Endothelial cell of umbilical vein (primary cell): ENCODE measurements around the gene ZNF101. TPM values are rescaled to one million over a fixed set of nuclear protein-coding genes. Genes with fewer than 3 reads are reported as not detected.
A peak's percentile ranks its signal among the peaks of the same experiment; 100 is the strongest.

ENCODE experiments used
- BruUV-seq: library from RNA; stranded (reverse); fragments of 400-500 nt; replicated peaks from 2 replicates; lab custom pipeline; 2021; lab: Mats Ljungman, UMichigan
- CTCF ChIA-PET: fragments of 300-600, 350-600 bp; sonication (Branson Sonifier 250); formaldehyde crosslinking; loops from one replicate; lab custom pipeline; 2021; ENCODE audit warnings: antibody characterized with exemption, inconsistent platforms; lab: Charles Lee
- POLR2A ChIA-PET: fragments of 300-600, 350-600 bp; sonication (Branson Sonifier 250); formaldehyde crosslinking; loops from one replicate; lab custom pipeline; 2021; ENCODE audit warnings: antibody characterized with exemption, inconsistent platforms; lab: Charles Lee
- DNase-seq: peaks from one replicate; pipeline ENCODE4 v3.0.0-alpha.2; 2011; ENCODE audit warnings: low read depth, low spot score
- FAIRE-seq: peaks from 2 replicates; lab custom pipeline; 2011; peaks lifted over from hg19 to GRCh38; lab: Jason Lieb, UNC
- H2AFZ ChIP-seq: 2 replicates; pipeline ENCODE4 v1.6.0; 2012; ENCODE audit warnings: low read depth, low read length, control low read depth, inconsistent platforms
- H3K27ac ChIP-seq: 2 replicates; pipeline ENCODE4 v1.5.1; 2011; ENCODE audit warnings: low read depth, mild to moderate bottlenecking, control low read depth, low read length, moderate library complexity; ENCODE audit not compliant: insufficient read depth
- H3K27me3 ChIP-seq, 2 experiments: 2 replicates each; pipeline versions ENCODE4 v1.6.0 to v1.6.1; 2011; ENCODE audit warnings: low read length in 2 of 2, mixed read lengths in 1 of 2; ENCODE audit not compliant: control insufficient read depth in 2 of 2, insufficient read depth in 2 of 2
- H3K36me3 ChIP-seq, 2 experiments: 2 replicates in 1 of 2; 3 replicates in 1 of 2; pipeline ENCODE4 v1.5.1; 2011; ENCODE audit warnings: low read length in 2 of 2, mild to moderate bottlenecking in 1 of 2, moderate library complexity in 1 of 2; ENCODE audit not compliant: control insufficient read depth in 2 of 2, insufficient read depth in 2 of 2; ENCODE audit errors: extremely low read depth in 1 of 2
- H3K4me1 ChIP-seq: 3 replicates; pipeline ENCODE4 v1.5.1; 2011; ENCODE audit warnings: mild to moderate bottlenecking, low read length; ENCODE audit not compliant: control insufficient read depth, insufficient read depth; ENCODE audit errors: extremely low read depth
- H3K4me2 ChIP-seq: 2 replicates; pipeline ENCODE4 v1.6.1; 2011; ENCODE audit warnings: low read length, control low read depth, mixed read lengths; ENCODE audit not compliant: insufficient read depth
- H3K4me3 ChIP-seq, 3 experiments: fragments of 200-600 bp in 1 of 3; sonication (generic), shearing (Covaris generic) in 1 of 3; replicated peaks in 1 of 3; 2 replicates each; pipeline ENCODE4 v1.5.1; 2011 to 2016; ENCODE audit warnings: control low read depth in 3 of 3, low read length in 3 of 3, mild to moderate bottlenecking in 2 of 3, inconsistent platforms in 1 of 3, low read depth in 1 of 3, moderate library complexity in 1 of 3; ENCODE audit not compliant: insufficient read depth in 1 of 3
- H3K79me2 ChIP-seq: 2 replicates; pipeline ENCODE4 v1.6.0; 2012; ENCODE audit warnings: low read length, inconsistent platforms; ENCODE audit not compliant: control insufficient read depth, insufficient read depth
- H3K9ac ChIP-seq: replicated peaks from 2 replicates; pipeline ENCODE3; 2011; ENCODE audit warnings: low read length, control low read depth; ENCODE audit not compliant: insufficient read depth; ENCODE audit errors: extremely low read depth
- H3K9me1 ChIP-seq: replicated peaks from 3 replicates; pipeline ENCODE4 v1.6.0; 2011; ENCODE audit warnings: mild to moderate bottlenecking, low read length; ENCODE audit not compliant: control insufficient read depth, insufficient read depth; ENCODE audit errors: extremely low read depth
- H3K9me3 ChIP-seq: replicated peaks from 2 replicates; pipeline ENCODE4 v1.5.1; 2012; ENCODE audit warnings: low read length, inconsistent platforms; ENCODE audit not compliant: control insufficient read depth, insufficient read depth
- H4K20me1 ChIP-seq: replicated peaks from 2 replicates; pipeline ENCODE3; 2011; ENCODE audit warnings: mild to moderate bottlenecking, low read length; ENCODE audit not compliant: control insufficient read depth, insufficient read depth; ENCODE audit errors: extremely low read depth
- CTCF ChIP-seq, 2 donors: IDR thresholded peaks; 1 replicate in 1 of 2; 2 replicates in 1 of 2; pipeline ENCODE4 v1.5.1; 2011; ENCODE audit warnings: low read length in 2 of 2, mild to moderate bottlenecking in 2 of 2, moderate library complexity in 2 of 2, control low read depth in 1 of 2, inconsistent platforms in 1 of 2, low read depth in 1 of 2; ENCODE audit not compliant: insufficient read depth in 1 of 2; ENCODE audit errors: extremely low read depth in 1 of 2
- EZH2 ChIP-seq: IDR thresholded peaks from 2 replicates; pipeline ENCODE4 v1.6.1; 2012; ENCODE audit warnings: borderline replicate concordance, low read depth, mild to moderate bottlenecking, moderate library complexity, low read length, inconsistent platforms; ENCODE audit not compliant: severe bottlenecking
- FOS ChIP-seq: IDR thresholded peaks from 2 replicates; pipeline ENCODE4 v1.6.1; 2011; ENCODE audit warnings: mild to moderate bottlenecking, low read length, moderate library complexity, borderline replicate concordance; ENCODE audit not compliant: insufficient read depth
- GATA2 ChIP-seq: IDR thresholded peaks from 2 replicates; pipeline ENCODE4 v1.7.0; 2011; ENCODE audit warnings: low read depth, mild to moderate bottlenecking, moderate library complexity, mixed read lengths, low read length; ENCODE audit not compliant: insufficient read length, insufficient read depth
- JUN ChIP-seq: IDR thresholded peaks from 2 replicates; pipeline ENCODE4 v1.6.1; 2011; ENCODE audit warnings: borderline replicate concordance, low read depth; ENCODE audit not compliant: insufficient read length, insufficient read depth
- MYC ChIP-seq: IDR thresholded peaks from one replicate; pipeline ENCODE4 v1.6.1; 2011; ENCODE audit warnings: mild to moderate bottlenecking, low read depth, low read length
- POLR2A ChIP-seq: IDR thresholded peaks from 2 replicates; pipeline ENCODE4 v1.6.1; 2012; ENCODE audit warnings: low read depth, mild to moderate bottlenecking, control low read depth, low read length
- POLR2AphosphoS5 ChIP-seq: IDR thresholded peaks from 2 replicates; pipeline ENCODE4 v1.6.1; 2012; ENCODE audit warnings: low read depth, mild to moderate bottlenecking, control low read depth, low read length, moderate library complexity; ENCODE audit not compliant: insufficient read depth
- dilution Hi-C: fragments of 300-500 bp; cut with MboI; formaldehyde crosslinking; loops from one replicate; pipeline ENCODE4 v1.15.0; 2019; ENCODE audit warnings: low sequenced_read_pairs; ENCODE audit not compliant: extremely low pct_ligation_motif_present
- intact Hi-C: fragments of 100-400 bp; cut with micrococcal nuclease; formaldehyde crosslinking; loops from one replicate; pipeline ENCODE4 v1.10.0; 2022
- polyA plus RNA-seq, 4 experiments: library from polyadenylated mRNA; depleted of rRNA in 3 of 4; stranded (reverse) in 3 of 4; unstranded in 1 of 4; fragments of >200 nt; gene quantifications; 2 replicates each; pipeline versions ENCODE4 v1.2.1 to v1.2.3, GENCODE V29; 2011 to 2012; ENCODE audit warnings: missing spikeins in 1 of 4
- total RNA-seq: library from RNA; stranded (reverse); gene quantifications from 2 replicates; pipeline ENCODE4 v1.2.3, GENCODE V29; 2021
- TF ChIP-seq, protein P1 (sequence below): IDR thresholded peaks from 2 replicates; pipeline ENCODE4 v1.6.1; 2011; ENCODE audit not compliant: insufficient read depth, insufficient read length

ZNF101 gene
- total and polyA plus RNA-seq, 2 donors (not counting 3 experiments of a cell fraction or from before 2014, with no cell fraction given), result 2.8 to 12.8 TPM

DNA sequence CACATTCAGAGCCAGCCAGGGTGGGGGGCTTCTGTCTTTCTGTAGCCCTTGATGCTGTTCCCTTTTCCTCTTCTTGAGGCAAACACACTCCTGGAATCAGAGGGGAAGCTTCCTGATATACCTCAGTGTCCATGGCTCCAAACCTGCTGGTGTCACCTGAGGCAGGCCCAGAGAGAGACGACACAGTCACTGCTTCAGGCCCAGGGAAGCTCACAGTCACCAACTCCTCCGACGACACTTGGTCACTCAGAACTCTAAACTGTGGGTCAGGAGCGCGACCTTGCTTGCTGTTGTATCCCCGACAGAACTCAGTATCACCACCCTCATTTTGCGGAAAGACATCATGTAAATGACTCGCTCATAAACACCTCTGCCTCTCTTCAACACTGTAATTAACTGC, 6.3 kb upstream of the ZNF101 start:
- Histone ChIP-seq H3K4me1 (peaks cover 3% of the 10 kb centered on the region), H3K4me3 (peak overlapping the region in 1 of 3 experiments; percentile 57), H3K9me1 (no peaks in the 10 kb centered on the region), H3K27ac (no peak overlapping the region), H3K27me3 (no peaks in the 10 kb centered on the region), H3K36me3 (peaks cover 5 to 15% of the 10 kb centered on the region in 2 experiments), H4K20me1 (no peaks in the 10 kb centered on the region), H3K9ac (no peak overlapping the region), H3K9me3 (no peaks in the 10 kb centered on the region), H2AFZ (no peak overlapping the region), H3K4me2 (peak overlapping the region; percentile 76), H3K79me2 (peaks cover 22% of the 10 kb centered on the region)
- BruUV-seq, result no TSS peak
- dilution Hi-C loops, result no loop called here
- no peak for TF ChIP-seq CTCF (IDR thresholded peaks at IDR 0.05; ENCODE audit: extremely low read depth in 1 of 2, insufficient read depth in 1 of 2, low read depth in 1 of 2, low read length in 2 of 2)
- TF ChIP-seq FOS, result no peak
- TF ChIP-seq EZH2, result no peak
- TF ChIP-seq MYC, result no peak
- no peak for TF ChIP-seq POLR2AphosphoS5
- TF ChIP-seq, protein P1, sequence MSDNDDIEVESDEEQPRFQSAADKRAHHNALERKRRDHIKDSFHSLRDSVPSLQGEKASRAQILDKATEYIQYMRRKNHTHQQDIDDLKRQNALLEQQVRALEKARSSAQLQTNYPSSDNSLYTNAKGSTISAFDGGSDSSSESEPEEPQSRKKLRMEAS, result no peak
- TF ChIP-seq GATA2, result no peak
- no peak for TF ChIP-seq POLR2A
- TF ChIP-seq JUN, result no peak
- CTCF ChIA-PET, result no interaction called here
- POLR2A ChIA-PET, result no interaction called here
- DNase-seq (no peak), FAIRE-seq (no peak)
- intact Hi-C loops, result loop anchor here (2.0 to 10.0 kb wide), 2 partner anchors 204 to 242 kb away; partner anchors contain the start of gene ZNF93
